HCT116 (cell line): ENCODE data around the gene MTO1. TPM values are rescaled to one million over a fixed set of nuclear protein-coding genes. Genes with fewer than 3 reads are reported as not detected.

Experiments
- ATAC-seq: fragments of 200-7000 bp; cut with Tn5 transposase; 2 replicates; pipeline ENCODE4 v1.9.1; 2020; ENCODE audit warnings: mild to moderate bottlenecking, moderate library complexity
- BruUV-seq: library from RNA; stranded (reverse); fragments of 400-500 nt; replicated peaks from 2 replicates; lab custom pipeline; 2021; lab: Mats Ljungman, UMichigan
- CTCF ChIA-PET: fragments of 300-600 bp; sonication (Branson Sonifier 250); formaldehyde crosslinking; loops from one replicate; lab custom pipeline; 2021; ENCODE audit warnings: antibody characterized with exemption; lab: Charles Lee
- POLR2A ChIA-PET: fragments of 300-600, 350-600 bp; sonication (Branson Sonifier 250); formaldehyde crosslinking; loops from one replicate; lab custom pipeline; 2021; ENCODE audit warnings: antibody characterized with exemption; lab: Charles Lee
- RAD21 ChIA-PET, 2 experiments: fragments of 300-600 bp; sonication (Branson Sonifier 250); formaldehyde crosslinking; loops; one replicate each; lab custom pipeline; 2023; ENCODE audit warnings: low total read pairs in 2 of 2; ENCODE audit not compliant: uncharacterized antibody in 2 of 2, unreplicated experiment in 2 of 2, low non-redundant PET in 1 of 2; lab: Charles Lee
- DNase-seq: peaks from one replicate; pipeline ENCODE4 v3.0.0-alpha.2; 2010; ENCODE audit warnings: low read depth, low spot score
- H2AFZ ChIP-seq: fragments of 200-600 bp; shearing (Covaris generic), sonication (generic); 2 replicates; pipeline ENCODE4 v1.6.1; 2017; ENCODE audit warnings: low read depth, mixed run types, mixed read lengths, antibody characterized with exemption, low read length; ENCODE audit not compliant: poor library complexity, severe bottlenecking
- H3K27ac ChIP-seq: 2 replicates; pipeline ENCODE4 v1.5.1; 2012; ENCODE audit warnings: low read depth, low read length
- H3K27me3 ChIP-seq: fragments of 200-600 bp; sonication (generic); 2 replicates; pipeline ENCODE4 v1.6.1; 2016; ENCODE audit warnings: mixed run types, low read length, mixed read lengths; ENCODE audit not compliant: insufficient read depth
- H3K36me3 ChIP-seq, 2 experiments: fragments of 200-500 bp in 1 of 2; fragments of 200-600 bp in 1 of 2; sonication (Bioruptor generic) in 1 of 2; sonication (generic) in 1 of 2; 2 replicates each; pipeline versions ENCODE4 v1.5.1 to v1.6.1; 2014 to 2016; ENCODE audit warnings: low read length in 2 of 2, inconsistent platforms in 1 of 2, mixed read lengths in 1 of 2, mixed run types in 1 of 2; ENCODE audit not compliant: insufficient read depth in 2 of 2, control insufficient read depth in 1 of 2
- H3K4me1 ChIP-seq, 2 experiments: fragments of 200-600 bp in 1 of 2; sonication (generic) in 1 of 2; 2 replicates each; pipeline versions ENCODE4 v1.5.1 to v1.6.1; 2012 to 2017; ENCODE audit warnings: low read length in 2 of 2, inconsistent platforms in 1 of 2, mild to moderate bottlenecking in 1 of 2, mixed read lengths in 1 of 2, mixed run types in 1 of 2, moderate library complexity in 1 of 2; ENCODE audit not compliant: insufficient read depth in 2 of 2, control insufficient read depth in 1 of 2
- H3K4me2 ChIP-seq: fragments of 200-600 bp; sonication (generic); 2 replicates; pipeline ENCODE4 v1.6.1; 2017; ENCODE audit warnings: mixed run types, low read length, mixed read lengths
- H3K4me3 ChIP-seq, 2 experiments: fragments of 200-600 bp in 1 of 2; sonication (generic) in 1 of 2; replicated peaks in 1 of 2; 2 replicates each; pipeline ENCODE4 v1.5.1; 2011 to 2016; ENCODE audit warnings: low read length in 2 of 2, control low read depth in 1 of 2, low read depth in 1 of 2, mild to moderate bottlenecking in 1 of 2, mixed read lengths in 1 of 2, mixed run types in 1 of 2
- H3K79me2 ChIP-seq: fragments of 200-600 bp; sonication (generic); 2 replicates; pipeline ENCODE4 v1.6.1; 2017; ENCODE audit warnings: mild to moderate bottlenecking, mixed run types, low read length, moderate library complexity, mixed read lengths; ENCODE audit not compliant: insufficient read depth
- H3K9ac ChIP-seq: fragments of 200-600 bp; sonication (generic); 2 replicates; pipeline ENCODE4 v1.6.1; 2016; ENCODE audit warnings: low read length, mixed read lengths
- H3K9me2 ChIP-seq: fragments of 200-600 bp; sonication (generic), shearing (Covaris generic); 2 replicates; pipeline ENCODE4 v1.6.1; 2017; ENCODE audit warnings: mixed run types, mild to moderate bottlenecking, moderate library complexity; ENCODE audit not compliant: insufficient read depth
- H3K9me3 ChIP-seq, 2 experiments: fragments of 200-500 bp in 1 of 2; fragments of 200-600 bp in 1 of 2; sonication (Bioruptor generic) in 1 of 2; sonication (generic) in 1 of 2; 2 replicates each; pipeline ENCODE4 v1.6.1; 2014 to 2017; ENCODE audit warnings: low read length in 2 of 2, mixed read lengths in 2 of 2, inconsistent platforms in 1 of 2, low read depth in 1 of 2, mild to moderate bottlenecking in 1 of 2, mixed run types in 1 of 2, moderate library complexity in 1 of 2; ENCODE audit not compliant: control insufficient read depth in 1 of 2, insufficient read depth in 1 of 2
- H4K20me1 ChIP-seq: fragments of 200-600 bp; sonication (generic), shearing (Covaris generic); 2 replicates; pipeline ENCODE4 v1.6.1; 2017; ENCODE audit warnings: mixed run types, mild to moderate bottlenecking, moderate library complexity; ENCODE audit not compliant: insufficient read depth
- CBX3 ChIP-seq: IDR thresholded peaks from 2 replicates; pipeline ENCODE4 v1.6.1; 2012; ENCODE audit warnings: low read depth
- CEBPB ChIP-seq: IDR thresholded peaks from 2 replicates; pipeline ENCODE4 v1.6.1; 2012; ENCODE audit warnings: low read depth
- EGR1 ChIP-seq: IDR thresholded peaks from 2 replicates; pipeline ENCODE4 v1.6.1; 2012; ENCODE audit warnings: low read depth
- ELF1 ChIP-seq: IDR thresholded peaks from 2 replicates; pipeline ENCODE4 v1.6.1; 2012; ENCODE audit warnings: low read depth, borderline replicate concordance
- EZH2 ChIP-seq: fragments of 200-600 bp; sonication (generic); IDR thresholded peaks from 2 replicates; pipeline ENCODE4 v1.6.1; 2017; ENCODE audit warnings: antibody characterized with exemption, mixed run types
- EZH2phosphoT487 ChIP-seq: fragments of 200-600 bp; IDR thresholded peaks from 2 replicates; pipeline ENCODE4 v1.6.1; 2018; ENCODE audit warnings: antibody characterized with exemption, borderline replicate concordance
- JUND ChIP-seq: IDR thresholded peaks from 2 replicates; pipeline ENCODE4 v1.6.1; 2012
- RAD21 ChIP-seq: IDR thresholded peaks from 2 replicates; pipeline ENCODE4 v1.6.1; 2012; ENCODE audit warnings: low read depth, mild to moderate bottlenecking
- SIN3A ChIP-seq: IDR thresholded peaks from 2 replicates; pipeline ENCODE4 v1.6.1; 2012; ENCODE audit warnings: low read depth
- intact Hi-C: fragments of 100-400 bp; cut with micrococcal nuclease; formaldehyde crosslinking; loops from 2 replicates; pipeline ENCODE4 v1.10.0; 2022
- total RNA-seq: library from RNA; stranded (reverse); gene quantifications from one replicate; pipeline ENCODE4 v1.2.1, GENCODE V29; 2021; ENCODE audit not compliant: unreplicated experiment
- TF ChIP-seq, protein P1 (sequence below): IDR thresholded peaks from 2 replicates; pipeline ENCODE4 v1.6.1; 2012

The MTO1 gene
- total RNA-seq, 1 experiment from 2014 or later = 40.1 TPM

DNA sequence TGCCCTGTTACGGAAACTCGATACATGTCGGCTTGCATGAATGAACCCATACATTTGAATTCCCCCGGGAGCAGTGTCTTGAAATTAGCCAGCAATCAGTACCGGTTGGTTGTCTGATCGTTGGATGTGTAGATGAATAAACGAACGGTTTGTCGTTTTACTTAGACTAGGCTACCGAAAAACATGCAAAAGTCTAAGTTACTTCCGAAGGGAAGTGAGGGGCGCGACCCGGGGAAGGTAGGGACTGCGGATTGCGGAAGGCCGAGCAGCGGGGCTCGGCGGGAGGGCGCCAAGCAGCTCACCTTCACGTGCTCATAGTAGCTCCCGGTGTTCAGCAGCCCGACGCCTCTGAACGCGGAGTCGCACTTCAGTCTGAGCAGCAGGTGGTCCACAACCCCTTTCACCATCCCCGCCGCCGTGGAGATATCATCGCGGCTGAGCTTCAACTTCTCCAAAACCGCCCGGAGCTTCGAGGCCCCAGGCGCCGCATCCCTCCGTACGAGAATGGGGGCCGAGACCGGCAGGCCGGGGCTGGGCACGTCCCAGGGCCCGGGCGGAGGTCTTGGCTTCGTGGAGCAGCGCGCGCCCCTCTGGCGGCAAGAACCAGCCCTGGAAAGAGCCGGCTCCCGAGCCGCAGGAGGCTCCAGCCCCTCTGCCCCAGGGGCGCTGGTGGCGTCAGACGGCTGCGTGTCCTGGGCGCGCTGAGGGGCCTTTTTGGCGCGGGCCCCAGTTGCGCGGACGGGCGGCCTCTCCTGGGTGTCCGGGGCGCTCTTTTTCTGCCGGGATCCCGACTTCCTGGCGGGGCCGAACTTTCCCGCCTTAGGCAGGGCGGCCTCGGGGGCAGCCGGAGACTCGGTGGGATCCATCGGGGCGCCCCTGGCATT, 10.1 kb upstream of the MTO1 start:
- H3K4me1 ChIP-seq = peaks cover 4% of the 10 kb centered on the region in 2 experiments; a peak in 1 of 4 replicates
- no peaks in the 10 kb centered on the region for H4K20me1 ChIP-seq
- no peaks in the 10 kb centered on the region for H3K79me2 ChIP-seq
- H3K27me3 ChIP-seq = no peaks in the 10 kb centered on the region
- no peak for DNase-seq
- H3K4me3 ChIP-seq = no peak overlapping the region
- ATAC-seq = no peak
- H3K27ac ChIP-seq = no peak overlapping the region
- no peak overlapping the region for H2AFZ ChIP-seq
- no peaks in the 10 kb centered on the region for H3K36me3 ChIP-seq
- ChIA-PET RAD21 (no interaction called here), CTCF (no interaction called here), POLR2A (interaction anchor here (0.6 to 1.1 kb wide), 2 partner anchors 10 to 41 kb away, joined by 3 to 5 read pairs; partner anchors contain the start of gene MTO1)
- intact Hi-C loops = no loop called here
- H3K9me2 ChIP-seq = no peaks in the 10 kb centered on the region
- TF ChIP-seq ELF1 = no peak
- TF ChIP-seq CBX3 = no peak
- no peak for TF ChIP-seq SIN3A
- TF ChIP-seq JUND = no peak
- BruUV-seq = no TSS peak
- H3K4me2 ChIP-seq = no peak overlapping the region
- H3K9ac ChIP-seq = no peak overlapping the region
- H3K9me3 ChIP-seq = no peaks in the 10 kb centered on the region

DNA sequence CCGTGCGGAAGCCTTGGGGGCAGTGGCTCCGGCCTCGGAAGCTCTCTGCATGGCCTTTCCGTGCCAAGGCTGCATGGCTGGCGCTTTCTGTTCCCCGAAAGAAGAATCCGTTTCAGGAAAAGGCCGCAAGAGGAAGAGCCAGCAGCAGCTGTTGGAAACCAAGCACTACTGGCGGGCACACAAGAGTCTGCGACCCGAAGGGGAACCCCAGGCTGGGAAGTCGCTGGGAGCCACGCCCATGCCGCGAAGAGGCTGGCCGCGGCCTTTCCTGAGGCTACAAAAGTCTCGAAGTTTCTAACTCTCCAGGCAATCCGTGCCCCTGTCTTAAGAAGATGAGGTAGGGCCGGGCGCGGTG, 9.5 kb upstream of the MTO1 start, which contains the start of gene CGAS:
TSS of gene CGAS (minus strand) at position 191 of the 355 bp plus-strand sequence. CDS start at position 75, 116 bp downstream.
- TF ChIP-seq SIN3A = no peak
- TF ChIP-seq CEBPB = no peak
- TF ChIP-seq EZH2 = no peak
- no peak for TF ChIP-seq EZH2phosphoT487
- TF ChIP-seq, protein P1, sequence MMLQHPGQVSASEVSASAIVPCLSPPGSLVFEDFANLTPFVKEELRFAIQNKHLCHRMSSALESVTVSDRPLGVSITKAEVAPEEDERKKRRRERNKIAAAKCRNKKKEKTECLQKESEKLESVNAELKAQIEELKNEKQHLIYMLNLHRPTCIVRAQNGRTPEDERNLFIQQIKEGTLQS = no peak
- TF ChIP-seq EGR1 = no peak
- TF ChIP-seq ELF1 = no peak
- TF ChIP-seq RAD21 = no peak
- H3K9ac ChIP-seq = no peak within 1 kb of the TSS
- RAD21 ChIA-PET = no interaction called here
- H3K79me2 ChIP-seq = no peaks in the 10 kb centered on the region
- DNase-seq (no peak), ATAC-seq (no peak)
- CTCF ChIA-PET = no interaction called here
- no peak within 1 kb of the TSS for H3K27ac ChIP-seq
- no peak within 1 kb of the TSS for H2AFZ ChIP-seq
- no peaks in the 10 kb centered on the region for H3K27me3 ChIP-seq
- BruUV-seq = no TSS peak
- H3K9me3 ChIP-seq = no peaks in the 10 kb centered on the region
- no peaks in the 10 kb centered on the region for H4K20me1 ChIP-seq
- no peak within 1 kb of the TSS for H3K4me2 ChIP-seq
- intact Hi-C loops = no loop called here
- POLR2A ChIA-PET = interaction anchor here (1.1 kb wide), 1 partner anchor 9 kb away, joined by 5 read pairs; the partner anchor contains the start of gene MTO1
- no peaks in the 10 kb centered on the region for H3K36me3 ChIP-seq
- H3K4me1 ChIP-seq = peaks cover 4% of the 10 kb centered on the region in 2 experiments; a peak in 1 of 4 replicates
- H3K9me2 ChIP-seq = no peaks in the 10 kb centered on the region
- H3K4me3 ChIP-seq = no peak within 1 kb of the TSS
